HG02840 (cell line): ENCODE results near the gene C12orf42.
A peak's percentile ranks its signal among the peaks of the same experiment; 100 is the strongest.

ENCODE experiments used
- ATAC-seq: cut with Tn5 transposase; IDR thresholded peaks from one replicate; pipeline ENCODE4 v1.9.1; 2021; ENCODE audit warnings: mild to moderate bottlenecking, moderate library complexity, moderate number of reproducible peaks; ENCODE audit not compliant: unreplicated experiment, low FRiP score

C12orf42 gene

GRCh38 chr12:103282124-103282523 lies 213.6 kb downstream of the C12orf42 start:
- no peak for ATAC-seq

GRCh38 chr12:103279444-103279843 lies 216.3 kb downstream of the C12orf42 start:
- ATAC-seq, result peak; percentile 85

- no peak for ATAC-seq
Measured at GRCh38 chr12:103278329-103278728, 217.4 kb downstream of the C12orf42 start.

DNA sequence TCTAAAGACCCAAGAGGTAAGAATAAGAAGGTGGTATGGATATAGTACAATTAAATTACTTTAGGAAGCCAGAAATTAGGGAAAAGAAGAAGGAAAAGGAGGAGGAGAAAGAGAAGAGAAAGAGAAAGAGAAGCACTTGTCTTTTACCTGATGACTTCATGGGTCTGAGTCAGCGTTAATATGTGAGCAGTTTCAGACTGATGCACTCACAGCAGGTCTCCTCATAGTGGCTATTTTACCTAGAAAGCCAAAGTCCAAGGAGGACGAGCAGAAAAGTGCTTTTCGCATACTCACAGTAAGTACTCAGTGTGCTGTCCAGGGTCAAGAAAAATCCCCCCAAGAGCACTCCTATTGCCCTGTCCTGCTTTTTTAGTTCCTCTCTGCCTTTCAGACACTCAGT lies 222.1 kb downstream of the C12orf42 start:
- no peak for ATAC-seq

DNA sequence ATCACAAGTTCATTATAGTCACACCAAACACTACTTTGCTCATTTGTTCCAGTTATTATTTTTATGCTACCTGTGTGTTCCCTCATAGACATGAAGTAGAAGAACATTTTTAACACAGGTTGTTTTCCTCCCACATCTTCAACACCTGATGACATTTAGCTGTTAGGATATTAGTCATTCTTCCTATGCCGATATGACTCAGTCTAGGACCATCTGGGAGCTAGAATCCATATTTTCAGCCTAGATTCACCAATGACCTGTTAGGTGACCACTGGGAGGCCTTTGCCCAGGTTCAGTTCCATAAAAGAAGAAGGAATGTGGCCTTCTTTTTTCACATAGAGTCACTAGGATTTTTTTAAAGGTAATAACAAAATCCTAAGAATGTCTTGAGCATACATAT lies 222.8 kb downstream of the C12orf42 start:
- no peak for ATAC-seq

DNA sequence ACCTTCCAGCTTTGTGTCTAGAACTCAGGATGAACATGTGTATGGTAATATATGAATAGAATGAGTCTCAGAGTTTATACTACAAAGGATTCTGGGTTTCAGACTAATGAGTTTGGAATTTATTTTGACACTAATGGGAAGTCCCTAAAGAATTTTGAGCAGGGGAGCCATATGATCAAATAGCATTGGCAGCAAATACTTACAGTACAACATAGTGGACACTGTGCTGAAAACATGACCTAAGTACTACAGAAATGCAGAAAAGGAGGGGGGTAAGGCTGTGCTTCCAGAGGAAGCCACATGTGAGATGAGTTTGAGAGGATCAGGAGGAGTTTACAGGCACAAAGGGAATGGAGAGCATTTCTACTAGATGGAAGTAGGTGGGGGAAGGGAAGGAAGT lies 225.8 kb downstream of the C12orf42 start:
- ATAC-seq, result no peak

GRCh38 chr12:103268831-103269514 lies 226.8 kb downstream of the C12orf42 start:
- no peak for ATAC-seq

- ATAC-seq, result no peak
Measured at GRCh38 chr12:103257763-103258162, 238.0 kb downstream of the C12orf42 start.
